CD8-positive, alpha-beta memory T cell (primary cell): ENCODE data around the gene LGR6. TPM values are rescaled to one million over a fixed set of nuclear protein-coding genes. Genes with fewer than 3 reads are reported as not detected.

Experiments
- CTCF ChIA-PET: fragments of 350-600 bp; sonication (Branson Sonifier 250); formaldehyde crosslinking; loops from one replicate; lab custom pipeline; 2021; ENCODE audit warnings: antibody characterized with exemption; lab: Charles Lee
- POLR2A ChIA-PET: fragments of 350-600 bp; sonication (Branson Sonifier 250); formaldehyde crosslinking; loops from one replicate; lab custom pipeline; 2021; ENCODE audit warnings: antibody characterized with exemption; lab: Charles Lee
- DNase-seq, 5 donors: peaks; one replicate each; pipeline versions ENCODE4 v3.0.0 to v3.0.0-alpha.2; 2020 to 2022; ENCODE audit warnings: mixed read lengths in 1 of 5
- H3K27ac ChIP-seq: one replicate; pipeline ENCODE4 v1.7.0; 2013; ENCODE audit warnings: low read depth, mild to moderate bottlenecking, low read length, moderate library complexity
- H3K27me3 ChIP-seq: 2 replicates; pipeline ENCODE4 v1.7.0; 2013; ENCODE audit warnings: low read length, mild to moderate bottlenecking; ENCODE audit not compliant: insufficient read depth, poor library complexity, severe bottlenecking
- H3K36me3 ChIP-seq: 2 replicates; pipeline ENCODE4 v1.7.0; 2013; ENCODE audit warnings: mild to moderate bottlenecking, low read length, moderate library complexity; ENCODE audit not compliant: insufficient read depth
- H3K4me1 ChIP-seq: 2 replicates; pipeline ENCODE4 v1.7.0; 2013; ENCODE audit warnings: mild to moderate bottlenecking, low read length, moderate library complexity; ENCODE audit not compliant: insufficient read depth
- H3K4me3 ChIP-seq: 2 replicates; pipeline ENCODE4 v1.7.0; 2013; ENCODE audit warnings: mild to moderate bottlenecking, low read length
- H3K9me3 ChIP-seq: 2 replicates; pipeline ENCODE4 v1.7.0; 2013; ENCODE audit warnings: mild to moderate bottlenecking, low read length
- H3K27ac Mint-ChIP-seq, 8 donors: one replicate each; pipeline ENCODE4 v1.8.0; 2020 to 2021; ENCODE audit warnings: mixed read lengths in 8 of 8, mild to moderate bottlenecking in 6 of 8, inconsistent platforms in 3 of 8, moderate library complexity in 3 of 8
- H3K27me3 Mint-ChIP-seq, 2 donors: one replicate each; pipeline ENCODE4 v1.8.0; 2020 to 2021; ENCODE audit warnings: mixed read lengths in 2 of 2, mild to moderate bottlenecking in 1 of 2, moderate library complexity in 1 of 2
- H3K36me3 Mint-ChIP-seq, 3 donors: one replicate each; pipeline ENCODE4 v1.8.0; 2020 to 2021; ENCODE audit warnings: mixed read lengths in 3 of 3, inconsistent platforms in 1 of 3, mild to moderate bottlenecking in 1 of 3
- H3K4me1 Mint-ChIP-seq, 3 donors: one replicate each; pipeline ENCODE4 v1.8.0; 2020 to 2021; ENCODE audit warnings: mixed read lengths in 3 of 3, inconsistent platforms in 1 of 3, mild to moderate bottlenecking in 1 of 3
- H3K4me3 Mint-ChIP-seq, 7 donors: one replicate each; pipeline ENCODE4 v1.8.0; 2020 to 2021; ENCODE audit warnings: mixed read lengths in 7 of 7, mild to moderate bottlenecking in 6 of 7, moderate library complexity in 4 of 7, inconsistent platforms in 2 of 7
- H3K9me3 Mint-ChIP-seq, 5 donors: one replicate each; pipeline ENCODE4 v1.8.0; 2020 to 2022; ENCODE audit warnings: mixed read lengths in 5 of 5, mild to moderate bottlenecking in 3 of 5, moderate library complexity in 2 of 5, inconsistent platforms in 1 of 5
- polyA plus RNA-seq: library from polyadenylated mRNA; unstranded; fragments of 300-500 nt; fragmentation: Illumina TruSeq; gene quantifications from one replicate; pipeline ENCODE4 v1.2.3, GENCODE V29; 2021
- total RNA-seq, 2 experiments: library from RNA; stranded (reverse); gene quantifications; one replicate each; pipeline ENCODE4 v1.2.3, GENCODE V29; 2021

The LGR6 gene
- total and polyA plus RNA-seq, 3 experiments from 2014 or later, result 0.40 to 3.1 (median 0.53) TPM

DNA sequence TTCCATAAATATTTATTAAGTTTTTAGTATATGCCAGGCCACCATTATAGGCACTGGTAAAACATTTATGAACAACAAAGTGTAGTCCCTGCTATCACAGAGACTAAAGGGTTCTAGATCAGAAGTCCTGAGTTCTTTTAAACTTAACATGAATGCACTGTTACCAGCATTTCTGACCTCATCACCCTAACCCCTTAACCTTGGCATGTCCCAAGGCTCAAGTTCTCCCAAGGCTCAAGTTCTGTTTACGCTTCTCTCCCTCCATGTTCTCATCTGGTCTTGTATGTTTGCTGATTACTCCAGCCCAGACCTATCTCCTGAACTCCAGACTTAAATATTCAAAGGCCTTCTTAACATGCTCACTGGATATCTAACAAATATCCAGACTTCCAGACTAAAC is 93.6 kb downstream of the LGR6 start:
- H3K27ac ChIP-seq, result no peak overlapping the region
- Mint-ChIP-seq H3K27me3 (no peaks in the 10 kb centered on the region), H3K27ac (peak overlapping the region in 1 of 8 donors; percentile 34), H3K4me3 (no peak overlapping the region), H3K4me1 (peaks cover 16 to 18% (median 17%) of the 10 kb centered on the region in 3 donors), H3K36me3 (peaks cover 0 to 5% (median 2%) of the 10 kb centered on the region in 3 donors), H3K9me3 (no peaks in the 10 kb centered on the region)
- H3K9me3 ChIP-seq, result no peaks in the 10 kb centered on the region
- H3K4me3 ChIP-seq, result no peak overlapping the region
- CTCF ChIA-PET, result interaction anchor here (1.2 to 1.3 kb wide), 2 partner anchors 26 to 97 kb away, joined by 3 read pairs; no protein-coding TSS in a partner anchor
- DNase-seq, result no peak
- peaks cover 11% of the 10 kb centered on the region for H3K4me1 ChIP-seq
- H3K36me3 ChIP-seq, result no peaks in the 10 kb centered on the region
- no peaks in the 10 kb centered on the region for H3K27me3 ChIP-seq
- POLR2A ChIA-PET, result no interaction called here

DNA sequence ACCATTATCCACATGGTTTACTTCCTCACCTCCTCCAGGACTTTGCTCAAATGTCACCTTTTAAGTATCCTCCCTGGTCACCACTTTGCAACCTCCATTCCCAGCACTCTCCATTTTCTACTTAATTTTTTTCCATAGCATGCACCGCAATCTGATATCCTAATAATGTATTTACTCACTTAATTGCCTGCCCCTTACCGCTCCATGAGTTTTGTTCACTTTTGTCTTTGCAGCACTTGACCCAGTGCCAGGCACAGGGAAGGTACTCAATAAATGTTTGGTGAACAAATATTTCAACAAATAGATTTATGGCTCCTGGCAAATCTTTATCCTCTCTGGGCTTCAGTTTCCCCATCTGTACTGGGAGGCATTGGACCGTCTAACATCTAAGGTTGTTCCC is 94.6 kb downstream of the LGR6 start:
- H3K27me3 ChIP-seq, result no peaks in the 10 kb centered on the region
- H3K4me3 ChIP-seq, result no peak overlapping the region
- H3K4me3 Mint-ChIP-seq, result no peak overlapping the region
- peaks cover 0 to 4% (median 0%) of the 10 kb centered on the region in 3 donors for H3K36me3 Mint-ChIP-seq
- H3K27me3 Mint-ChIP-seq, result no peaks in the 10 kb centered on the region
- POLR2A ChIA-PET, result no interaction called here
- DNase-seq, result no peak
- no peaks in the 10 kb centered on the region for H3K9me3 Mint-ChIP-seq
- peaks cover 6% of the 10 kb centered on the region for H3K4me1 ChIP-seq
- no peaks in the 10 kb centered on the region for H3K36me3 ChIP-seq
- no peaks in the 10 kb centered on the region for H3K9me3 ChIP-seq
- no peak overlapping the region for H3K27ac ChIP-seq
- H3K4me1 Mint-ChIP-seq, result peaks cover 11 to 12% (median 11%) of the 10 kb centered on the region in 3 donors
- peak overlapping the region in 2 of 8 donors; percentile 41 to 48 for H3K27ac Mint-ChIP-seq
- CTCF ChIA-PET, result interaction anchor here (1.3 kb wide), 1 partner anchor 25 kb away, joined by 3 read pairs; no protein-coding TSS in a partner anchor

DNA sequence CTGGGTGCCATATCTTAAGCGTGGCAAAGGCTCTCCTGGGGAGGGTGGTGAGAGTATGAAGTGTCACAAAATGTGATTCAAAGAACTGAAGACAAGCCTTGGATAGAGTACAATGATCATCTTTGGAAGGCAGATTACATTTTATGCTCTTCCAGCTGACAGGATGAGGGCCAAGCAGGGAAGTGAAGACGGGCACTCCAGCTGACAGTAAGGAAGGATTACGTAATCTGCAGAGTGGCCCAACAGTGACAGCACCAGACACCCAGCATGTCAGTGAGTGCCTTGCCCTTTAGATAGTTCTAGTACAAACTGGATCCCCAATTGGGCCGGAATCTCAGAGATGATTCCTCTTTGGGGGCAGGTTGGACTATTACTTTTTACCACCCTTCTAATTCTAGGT is 95.4 kb downstream of the LGR6 start:
- H3K4me1 Mint-ChIP-seq, result peaks cover 3 to 4% (median 3%) of the 10 kb centered on the region in 3 donors
- H3K27me3 Mint-ChIP-seq, result no peaks in the 10 kb centered on the region
- Histone ChIP-seq H3K4me1 (no peaks in the 10 kb centered on the region), H3K27me3 (no peaks in the 10 kb centered on the region), H3K36me3 (no peaks in the 10 kb centered on the region), H3K9me3 (no peaks in the 10 kb centered on the region), H3K27ac (no peak overlapping the region), H3K4me3 (no peak overlapping the region)
- peak overlapping the region in 2 of 8 donors; percentile 4 to 8 for H3K27ac Mint-ChIP-seq
- POLR2A ChIA-PET, result no interaction called here
- H3K36me3 Mint-ChIP-seq, result peaks cover 0 to 4% (median 0%) of the 10 kb centered on the region in 3 donors
- H3K4me3 Mint-ChIP-seq, result no peak overlapping the region
- H3K9me3 Mint-ChIP-seq, result no peaks in the 10 kb centered on the region
- no peak for DNase-seq
- CTCF ChIA-PET, result interaction anchor here (0.6 to 1.5 kb wide), 2 partner anchors 11 to 15 kb away, joined by 3 read pairs; no protein-coding TSS in a partner anchor

DNA sequence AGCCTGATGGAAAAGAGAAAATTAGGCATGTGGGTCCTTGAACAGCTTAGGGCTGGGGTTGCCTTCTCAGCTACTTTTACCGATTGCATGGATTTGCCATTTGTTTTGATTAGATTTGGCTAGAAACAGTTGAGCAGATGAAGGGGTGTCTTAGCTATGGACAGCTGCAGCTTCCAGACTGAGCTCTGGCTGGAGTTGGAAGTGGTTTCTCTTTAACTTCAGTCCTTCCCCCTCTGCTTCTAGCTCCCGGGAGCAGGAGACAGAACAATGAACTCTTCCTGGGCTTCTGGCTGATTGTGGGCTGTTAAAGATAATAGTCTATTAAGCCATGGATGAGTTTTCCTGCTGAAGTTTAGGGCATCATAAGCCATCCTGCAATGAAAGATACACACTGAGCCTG is 97.4 kb downstream of the LGR6 start:
- Histone ChIP-seq H3K27me3 (no peaks in the 10 kb centered on the region), H3K4me1 (peaks cover 14% of the 10 kb centered on the region), H3K36me3 (no peaks in the 10 kb centered on the region), H3K4me3 (no peak overlapping the region), H3K27ac (no peak overlapping the region), H3K9me3 (no peaks in the 10 kb centered on the region)
- Mint-ChIP-seq H3K36me3 (peaks cover 0 to 4% (median 0%) of the 10 kb centered on the region in 3 donors), H3K27me3 (no peaks in the 10 kb centered on the region), H3K4me1 (peaks cover 14 to 20% (median 14%) of the 10 kb centered on the region in 3 donors), H3K4me3 (no peak overlapping the region), H3K9me3 (no peaks in the 10 kb centered on the region), H3K27ac (peak overlapping the region in 1 of 8 donors; percentile 25)
- ChIA-PET CTCF (interaction anchor here (1.3 to 2.2 kb wide), 3 partner anchors 13 to 98 kb away, joined by 4 to 7 read pairs (median 4); no protein-coding TSS in a partner anchor), POLR2A (no interaction called here)
- no peak for DNase-seq

DNA sequence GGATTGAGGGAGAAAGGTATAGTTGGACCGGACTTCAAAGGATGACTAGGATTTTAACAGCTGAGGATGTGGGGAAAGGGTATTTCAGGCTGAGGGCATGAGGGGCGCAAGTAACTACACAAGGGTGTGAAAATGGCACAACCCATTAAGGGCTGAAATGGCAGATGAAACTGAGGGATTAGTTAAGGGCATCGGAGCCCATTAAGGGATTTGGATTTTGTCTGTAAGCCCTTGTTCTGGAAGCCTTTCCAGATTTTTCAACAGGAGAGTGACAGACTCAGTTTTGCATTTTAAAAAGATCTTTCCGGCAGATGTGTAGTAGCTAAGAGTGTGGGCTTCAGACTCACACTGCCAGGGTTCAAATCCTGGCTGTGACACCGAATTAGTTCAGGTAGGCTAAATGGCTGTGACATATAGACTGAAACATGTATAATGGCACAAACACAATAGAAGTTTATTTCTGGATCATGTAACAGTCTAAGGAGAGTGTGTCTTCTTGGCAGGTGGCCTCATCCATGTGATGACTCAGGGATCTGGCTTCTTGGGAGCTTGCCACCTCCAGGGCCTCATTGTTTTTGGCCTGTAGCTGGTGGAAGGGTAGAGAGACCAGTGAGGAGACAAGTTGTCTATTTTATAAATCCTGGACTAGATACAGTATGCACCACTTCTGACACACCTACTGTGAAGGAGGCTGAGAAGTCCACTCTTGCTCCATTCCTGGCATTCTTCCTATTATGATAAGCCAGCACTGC is 98.5 kb downstream of the LGR6 start:
- no peak overlapping the region for H3K4me3 Mint-ChIP-seq
- Histone ChIP-seq H3K27me3 (no peaks in the 10 kb centered on the region), H3K9me3 (no peaks in the 10 kb centered on the region), H3K4me1 (peaks cover 21% of the 10 kb centered on the region), H3K27ac (no peak overlapping the region), H3K4me3 (no peak overlapping the region), H3K36me3 (no peaks in the 10 kb centered on the region)
- CTCF ChIA-PET, result no interaction called here
- no peak for DNase-seq
- peaks cover 19 to 25% (median 20%) of the 10 kb centered on the region in 3 donors for H3K4me1 Mint-ChIP-seq
- peak overlapping the region in 4 of 8 donors; percentile 24 to 62 (median 56) for H3K27ac Mint-ChIP-seq
- H3K27me3 Mint-ChIP-seq, result no peaks in the 10 kb centered on the region
- no peaks in the 10 kb centered on the region for H3K9me3 Mint-ChIP-seq
- POLR2A ChIA-PET, result no interaction called here
- peaks cover 0 to 4% (median 0%) of the 10 kb centered on the region in 3 donors for H3K36me3 Mint-ChIP-seq

DNA sequence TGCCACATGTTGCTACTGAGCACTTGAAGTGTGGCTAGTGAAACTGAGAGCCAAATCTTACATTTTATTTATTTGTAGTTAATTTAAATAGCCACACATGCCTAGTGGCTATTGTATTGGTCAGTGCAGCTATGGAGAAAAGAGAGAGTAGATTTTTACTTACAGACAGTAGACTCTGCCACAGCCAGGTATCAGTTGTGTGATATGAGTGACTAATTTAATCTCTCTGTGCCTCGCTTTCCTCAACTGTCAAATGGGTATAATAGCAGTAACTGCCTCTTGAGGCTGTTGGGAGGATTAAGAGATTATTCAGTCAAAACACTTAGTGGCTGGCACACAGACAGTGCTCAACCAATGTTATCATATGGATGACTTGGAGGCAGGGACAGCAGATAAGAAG is 99.2 kb downstream of the LGR6 start:
- DNase-seq, result no peak
- CTCF ChIA-PET, result no interaction called here
- Mint-ChIP-seq H3K27ac (peak overlapping the region in 2 of 8 donors; percentile 30 to 67), H3K27me3 (no peaks in the 10 kb centered on the region), H3K9me3 (no peaks in the 10 kb centered on the region), H3K4me3 (no peak overlapping the region), H3K4me1 (peaks cover 19 to 25% (median 20%) of the 10 kb centered on the region in 3 donors), H3K36me3 (peaks cover 0 to 2% (median 0%) of the 10 kb centered on the region in 3 donors)
- Histone ChIP-seq H3K27me3 (no peaks in the 10 kb centered on the region), H3K27ac (no peak overlapping the region), H3K36me3 (no peaks in the 10 kb centered on the region), H3K9me3 (no peaks in the 10 kb centered on the region), H3K4me3 (no peak overlapping the region), H3K4me1 (peaks cover 21% of the 10 kb centered on the region)
- POLR2A ChIA-PET, result no interaction called here

DNA sequence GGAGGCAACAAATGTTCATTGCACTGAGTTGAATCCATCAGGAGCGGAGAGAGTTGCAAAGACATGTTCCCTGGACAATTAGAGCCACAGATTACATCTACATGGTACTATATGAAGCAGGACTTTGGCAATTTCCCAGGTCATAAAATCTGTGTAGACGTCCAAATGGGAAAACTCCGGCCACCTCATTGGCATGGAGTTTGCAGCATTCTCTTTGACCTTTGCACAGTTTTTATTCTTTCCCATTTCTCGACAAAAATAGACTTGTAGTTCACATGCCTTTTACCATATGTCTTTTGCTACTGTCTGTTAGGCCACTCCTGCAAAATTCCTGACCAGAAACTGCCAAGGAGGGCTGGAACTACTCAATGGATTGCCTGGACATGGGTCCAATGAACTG is 100.0 kb downstream of the LGR6 start:
- DNase-seq, result no peak
- Histone ChIP-seq H3K4me3 (no peak overlapping the region), H3K9me3 (no peaks in the 10 kb centered on the region), H3K27ac (no peak overlapping the region), H3K27me3 (no peaks in the 10 kb centered on the region), H3K36me3 (no peaks in the 10 kb centered on the region), H3K4me1 (peaks cover 21% of the 10 kb centered on the region)
- H3K4me3 Mint-ChIP-seq, result no peak overlapping the region
- H3K4me1 Mint-ChIP-seq, result peaks cover 19 to 25% (median 24%) of the 10 kb centered on the region in 3 donors
- peak overlapping the region in 4 of 8 donors; percentile 32 to 71 (median 58) for H3K27ac Mint-ChIP-seq
- H3K27me3 Mint-ChIP-seq, result no peaks in the 10 kb centered on the region
- H3K36me3 Mint-ChIP-seq, result peaks cover 0 to 2% (median 0%) of the 10 kb centered on the region in 3 donors
- CTCF ChIA-PET, result no interaction called here
- no peaks in the 10 kb centered on the region for H3K9me3 Mint-ChIP-seq
- POLR2A ChIA-PET, result no interaction called here

DNA sequence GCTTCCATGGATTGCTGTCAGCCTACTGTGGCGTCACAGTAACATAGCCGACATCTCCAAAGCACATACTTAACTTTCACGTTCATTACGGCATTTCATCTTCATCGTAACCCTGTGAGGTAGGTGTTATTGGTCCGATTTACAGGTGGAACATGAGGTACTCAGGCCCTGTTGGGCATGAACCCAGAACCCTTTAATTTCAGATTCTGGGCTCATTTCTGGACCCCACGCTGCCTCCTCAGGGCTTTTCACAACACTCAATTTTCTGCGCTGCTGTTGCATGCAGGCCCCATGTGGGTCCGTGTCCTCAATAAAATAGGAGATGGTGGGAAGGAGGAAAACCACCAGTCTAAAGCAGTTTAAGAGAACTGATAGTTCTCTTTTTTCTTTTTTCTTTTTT is 108.6 kb downstream of the LGR6 start:
- CTCF ChIA-PET, result interaction anchor here (1.5 kb wide), 1 partner anchor 28 kb away, joined by 3 read pairs; no protein-coding TSS in a partner anchor
- H3K4me1 Mint-ChIP-seq, result peaks cover 0 to 4% (median 0%) of the 10 kb centered on the region in 3 donors
- no peak for DNase-seq

More for the DNA sequence above, 108.6 kb downstream of the LGR6 start:
- Mint-ChIP-seq H3K4me3 (no peak overlapping the region), H3K36me3 (peaks cover 0 to 10% (median 2%) of the 10 kb centered on the region in 3 donors), H3K9me3 (no peaks in the 10 kb centered on the region), H3K27ac (peak overlapping the region in 1 of 8 donors; percentile 50), H3K27me3 (peaks cover 0 to 5% of the 10 kb centered on the region in 2 donors)
- POLR2A ChIA-PET, result no interaction called here
- Histone ChIP-seq H3K36me3 (no peaks in the 10 kb centered on the region), H3K27ac (no peak overlapping the region), H3K4me1 (no peaks in the 10 kb centered on the region), H3K9me3 (no peaks in the 10 kb centered on the region), H3K27me3 (no peaks in the 10 kb centered on the region), H3K4me3 (no peak overlapping the region)
